ENCODE measurements around the gene CHST9. TPM values are rescaled to one million over a fixed set of nuclear protein-coding genes. Genes with fewer than 3 reads are reported as not detected.

The CHST9 gene
- total and polyA plus RNA-seq, 4 donors: 0.42 to 6.4 (median 1.4) TPM

GRCh38 chr18:27165412-27165811 lies 19.7 kb downstream of the CHST9 start:
- H3K27me3 ChIP-seq (ENCODE audit: control insufficient read depth in 4 of 4, insufficient read depth in 4 of 4, low read length in 3 of 4): no peaks in the 10 kb centered on the region
- no peaks in the 10 kb centered on the region for H3K36me3 ChIP-seq (ENCODE audit: control insufficient read depth in 4 of 4, insufficient read depth in 3 of 4, low read depth in 1 of 4, low read length in 3 of 4)
- H3K4me1 ChIP-seq (ENCODE audit: control insufficient read depth in 4 of 4, insufficient read depth in 4 of 4, low read length in 3 of 4): no peaks in the 10 kb centered on the region
- H3K9ac ChIP-seq (ENCODE audit: low read depth in 1 of 2, low read length in 2 of 2): no peak overlapping the region
- DNase-seq (ENCODE audit: low spot score): no peak
- WGBS: 75% methylated on average over 1 of the region's 1 CpG
- H3K4me3 ChIP-seq (ENCODE audit: low read depth in 1 of 3, low read length in 3 of 3): no peak overlapping the region
- H3K27ac ChIP-seq (ENCODE audit: low read depth in 1 of 2, low read length in 2 of 2): no peak overlapping the region
- TF ChIP-seq FOXA1 (IDR thresholded peaks at IDR 0.05) (no peak), REST (IDR thresholded peaks at IDR 0.05) (no peak), ZBTB33 (IDR thresholded peaks at IDR 0.05) (no peak), TAF1 (conservative IDR thresholded peaks at IDR 0.05) (no peak), MAX (IDR thresholded peaks at IDR 0.05) (no peak), RXRA (IDR thresholded peaks at IDR 0.05) (no peak), ATF3 (IDR thresholded peaks at IDR 0.05) (no peak), HNF4G (IDR thresholded peaks at IDR 0.05) (no peak)
- no peaks in the 10 kb centered on the region for H3K9me3 ChIP-seq (ENCODE audit: control insufficient read depth in 4 of 4, low read length in 3 of 4)

GRCh38 chr18:27164905-27165304 lies 20.2 kb downstream of the CHST9 start:
- Histone ChIP-seq H3K4me3 (ENCODE audit: low read depth in 1 of 3, low read length in 3 of 3) (no peak overlapping the region), H3K36me3 (ENCODE audit: control insufficient read depth in 4 of 4, insufficient read depth in 3 of 4, low read depth in 1 of 4, low read length in 3 of 4) (no peaks in the 10 kb centered on the region), H3K9me3 (ENCODE audit: control insufficient read depth in 4 of 4, low read length in 3 of 4) (no peaks in the 10 kb centered on the region), H3K27ac (ENCODE audit: low read depth in 1 of 2, low read length in 2 of 2) (no peak overlapping the region), H3K4me1 (ENCODE audit: control insufficient read depth in 4 of 4, insufficient read depth in 4 of 4, low read length in 3 of 4) (no peaks in the 10 kb centered on the region), H3K27me3 (ENCODE audit: control insufficient read depth in 4 of 4, insufficient read depth in 4 of 4, low read length in 3 of 4) (no peaks in the 10 kb centered on the region), H3K9ac (ENCODE audit: low read depth in 1 of 2, low read length in 2 of 2) (no peak overlapping the region)
- DNase-seq (ENCODE audit: low spot score): no peak
- WGBS: 76% methylated on average over 3 of the region's 3 CpGs
- TF ChIP-seq RXRA (IDR thresholded peaks at IDR 0.05) (no peak), SP1 (IDR thresholded peaks at IDR 0.05) (no peak), NR2F2 (IDR thresholded peaks at IDR 0.05) (no peak), HNF4A (conservative IDR thresholded peaks at IDR 0.05) (no peak), CTCF (IDR thresholded peaks at IDR 0.05; ENCODE audit: low read depth, low read length, missing input control) (no peak), GABPA (IDR thresholded peaks at IDR 0.05 in 1 of 2, conservative IDR thresholded peaks at IDR 0.05 in 1 of 2) (no peak), ATF3 (IDR thresholded peaks at IDR 0.05) (no peak), FOXA1 (IDR thresholded peaks at IDR 0.05) (no peak), FOXA2 (IDR thresholded peaks at IDR 0.05) (no peak), HNF4G (IDR thresholded peaks at IDR 0.05) (no peak), ZBTB33 (IDR thresholded peaks at IDR 0.05) (no peak), MAX (IDR thresholded peaks at IDR 0.05) (no peak), TAF1 (conservative IDR thresholded peaks at IDR 0.05) (no peak), JUND (IDR thresholded peaks at IDR 0.05) (no peak)

Measured in liver (tissue), 9 donors.